ENCODE data around the gene TTC9C.

Gene TTC9C

GRCh38 chr11:62708392-62708791 is 19.9 kb upstream of the TTC9C start:
- peak overlapping the region in 20 of 21 experiments; percentile 33 to 99 (median 96) for H3K27ac ChIP-seq
- peak overlapping the region in 5 of 7 experiments; percentile 40 to 58 (median 46) for H3K4me3 ChIP-seq

- peak overlapping the region; percentile 33 to 99 (median 96) for H3K27ac ChIP-seq
Observed at GRCh38 chr11:62708793-62709192, 19.5 kb upstream of the TTC9C start.

GRCh38 chr11:62709247-62710000 is 18.9 kb upstream of the TTC9C start:
- peak overlapping the region; percentile 31 to 58 (median 41) for H3K4me3 ChIP-seq
- H3K27ac ChIP-seq, result peak overlapping the region; percentile 66 to 99 (median 96)

More at GRCh38 chr11:62708793-62709192, 19.5 kb upstream of the TTC9C start:
- H3K4me3 ChIP-seq, result peak overlapping the region; percentile 31 to 58 (median 41)

- H3K27ac ChIP-seq, result peak overlapping the region; percentile 66 to 99 (median 96)
- H3K4me3 ChIP-seq, result peak overlapping the region; percentile 31 to 58 (median 41)
Observed at GRCh38 chr11:62710001-62710345, 18.3 kb upstream of the TTC9C start.

GRCh38 chr11:62712276-62712812 is 15.9 kb upstream of the TTC9C start:
- Histone ChIP-seq H3K4me3 (no peak overlapping the region), H3K27ac (peak overlapping the region in 1 of 21 experiments; percentile 16)

GRCh38 chr11:62712861-62713260 is 15.4 kb upstream of the TTC9C start:
- peak overlapping the region in 3 of 21 experiments; percentile 8 to 15 (median 9) for H3K27ac ChIP-seq

GRCh38 chr11:62713343-62713742 is 14.9 kb upstream of the TTC9C start:
- H3K4me3 ChIP-seq, result no peak overlapping the region
- H3K27ac ChIP-seq, result peak overlapping the region in 3 of 21 experiments; percentile 8 to 15 (median 9)

More at GRCh38 chr11:62712861-62713260, 15.4 kb upstream of the TTC9C start:
- no peak overlapping the region for H3K4me3 ChIP-seq

- no peak overlapping the region for H3K4me3 ChIP-seq
- peak overlapping the region in 3 of 21 experiments; percentile 3 to 38 (median 27) for H3K27ac ChIP-seq
Observed at GRCh38 chr11:62715150-62716130, 12.8 kb upstream of the TTC9C start.

GRCh38 chr11:62716206-62716605 is 12.1 kb upstream of the TTC9C start:
- no peak overlapping the region for H3K4me3 ChIP-seq
- H3K27ac ChIP-seq, result peak overlapping the region in 1 of 21 experiments; percentile 27

- no peak overlapping the region for H3K4me3 ChIP-seq
- peak overlapping the region in 1 of 21 experiments; percentile 13 for H3K27ac ChIP-seq
Observed at GRCh38 chr11:62716816-62717215, 11.5 kb upstream of the TTC9C start.

GRCh38 chr11:62719302-62719978 is 8.8 kb upstream of the TTC9C start:
- Histone ChIP-seq H3K27ac (peak overlapping the region in 1 of 21 experiments; percentile 20), H3K4me3 (no peak overlapping the region)

- Histone ChIP-seq H3K4me3 (no peak overlapping the region), H3K27ac (no peak overlapping the region)
Observed at GRCh38 chr11:62721994-62722393, 6.3 kb upstream of the TTC9C start.

- Histone ChIP-seq H3K27ac (peak overlapping the region in 2 of 21 experiments; percentile 89 to 96), H3K4me3 (peak overlapping the region in 3 of 7 experiments; percentile 1 to 90 (median 86))
Observed at GRCh38 chr11:62724171-62724570, 4.1 kb upstream of the TTC9C start.

GRCh38 chr11:62725646-62726045 is 2.6 kb upstream of the TTC9C start:
- peak overlapping the region in 18 of 21 experiments; percentile 86 to 99 (median 94) for H3K27ac ChIP-seq
- peak overlapping the region; percentile 68 to 97 (median 90) for H3K4me3 ChIP-seq

- Histone ChIP-seq H3K27ac (peak overlapping the region; percentile 86 to 99 (median 94)), H3K4me3 (peak overlapping the region; percentile 68 to 97 (median 90))
Observed at GRCh38 chr11:62726156-62726914, 2.0 kb upstream of the TTC9C start.

- peak overlapping the region; percentile 86 to 99 (median 94) for H3K27ac ChIP-seq
Observed at GRCh38 chr11:62726915-62727164, 1.4 kb upstream of the TTC9C start.

GRCh38 chr11:62727165-62727871 is 968 bp upstream of the TTC9C start, which contains the start of gene HNRNPUL2:
HNRNPUL2 (minus strand) TSS chr11:62727457; CDS start chr11:62727156, 301 bp downstream.
- Histone ChIP-seq H3K27ac (peak within 1 kb of the TSS; percentile 86 to 99 (median 94)), H3K4me3 (peak within 1 kb of the TSS; percentile 68 to 97 (median 90))

More at GRCh38 chr11:62726915-62727164, 1.4 kb upstream of the TTC9C start:
- H3K4me3 ChIP-seq, result peak overlapping the region; percentile 68 to 97 (median 90)

- H3K27ac ChIP-seq, result peak overlapping the region; percentile 68 to 99 (median 94)
- peak overlapping the region; percentile 68 to 97 (median 90) for H3K4me3 ChIP-seq
Observed at GRCh38 chr11:62727872-62728170, 465 bp upstream of the TTC9C start.
